Panc1 (cell line): Measurements from ENCODE around the gene ACOXL. TPM values are rescaled to one million over a fixed set of nuclear protein-coding genes. Genes with fewer than 3 reads are reported as not detected.

ENCODE experiments used
- ATAC-seq: fragments of 200-7000 bp; cut with Tn5 transposase; 2 replicates; pipeline ENCODE4 v1.9.1; 2020; ENCODE audit warnings: mild to moderate bottlenecking, moderate library complexity
- BruUV-seq: library from RNA; stranded (reverse); fragments of 400-500 nt; replicated peaks from 2 replicates; lab custom pipeline; 2021; lab: Mats Ljungman, UMichigan
- CTCF ChIA-PET: fragments of 300-600 bp; sonication (Branson Sonifier 250); formaldehyde crosslinking; loops from one replicate; lab custom pipeline; 2022; ENCODE audit warnings: antibody characterized with exemption; lab: Charles Lee
- POLR2A ChIA-PET: fragments of 300-600 bp; sonication (Branson Sonifier 250); formaldehyde crosslinking; loops from one replicate; lab custom pipeline; 2022; ENCODE audit warnings: antibody characterized with exemption; lab: Charles Lee
- DNase-seq: peaks from one replicate; pipeline ENCODE4 v3.0.0-alpha.2; 2010; ENCODE audit warnings: low read depth, low spot score
- H3K27ac ChIP-seq: 2 replicates; pipeline ENCODE4 v1.5.1; 2011; ENCODE audit warnings: mild to moderate bottlenecking, low read length, inconsistent platforms
- H3K27me3 ChIP-seq: fragments of 200-500 bp; sonication (Bioruptor generic); 2 replicates; pipeline ENCODE4 v1.6.0; 2014; ENCODE audit warnings: low read length, inconsistent platforms; ENCODE audit not compliant: control insufficient read depth, insufficient read depth
- H3K36me3 ChIP-seq: fragments of 200-500 bp; sonication (Bioruptor generic); 2 replicates; pipeline ENCODE4 v1.5.1; 2014; ENCODE audit warnings: inconsistent platforms, mild to moderate bottlenecking, low read length, moderate library complexity; ENCODE audit not compliant: control insufficient read depth, insufficient read depth
- H3K4me1 ChIP-seq: 2 replicates; pipeline ENCODE4 v1.5.1; 2011; ENCODE audit warnings: inconsistent platforms, mild to moderate bottlenecking, low read length, moderate library complexity; ENCODE audit not compliant: control insufficient read depth, insufficient read depth
- H3K4me3 ChIP-seq, 2 experiments: 2 replicates each; pipeline ENCODE4 v1.5.1; 2011 to 2012; ENCODE audit warnings: low read depth in 2 of 2, low read length in 2 of 2, mild to moderate bottlenecking in 2 of 2, inconsistent platforms in 1 of 2, moderate library complexity in 1 of 2
- H3K9me3 ChIP-seq: fragments of 200-500 bp; sonication (Bioruptor generic); 2 replicates; pipeline ENCODE4 v1.5.1; 2014; ENCODE audit warnings: low read depth, mild to moderate bottlenecking, inconsistent platforms, low read length, moderate library complexity; ENCODE audit not compliant: control insufficient read depth, insufficient read depth
- POLR2AphosphoS5 ChIP-seq: IDR thresholded peaks from 2 replicates; pipeline ENCODE4 v1.6.1; 2012; ENCODE audit warnings: mild to moderate bottlenecking, low read depth, low read length, moderate library complexity
- SIN3A ChIP-seq: IDR thresholded peaks from 2 replicates; pipeline ENCODE4 v1.6.1; 2012; ENCODE audit warnings: low read depth, mild to moderate bottlenecking, low read length, moderate library complexity, borderline replicate concordance; ENCODE audit not compliant: insufficient read depth
- TCF7L2 ChIP-seq: IDR thresholded peaks from 2 replicates; pipeline ENCODE4 v1.6.1; 2011; ENCODE audit warnings: mild to moderate bottlenecking, low read depth, low read length, inconsistent platforms
- in situ Hi-C: cut with HindIII; loops from 2 replicates; pipeline ENCODE4 v1.10.0; 2016; ENCODE audit warnings: low sequenced_read_pairs, low pct_unique_long_range_greater_than_20kb
- intact Hi-C: fragments of 100-400 bp; cut with micrococcal nuclease; formaldehyde crosslinking; loops from one replicate; pipeline ENCODE4 v1.10.0; 2022; ENCODE audit not compliant: unreplicated experiment
- total RNA-seq: library from RNA; stranded (reverse); gene quantifications from one replicate; pipeline ENCODE4 v1.2.1, GENCODE V29; 2021; ENCODE audit not compliant: unreplicated experiment
- TF ChIP-seq, protein P1 (sequence below): fragments of 450-650 bp; IDR thresholded peaks from 2 replicates; pipeline ENCODE4 v1.5.1; 2017; ENCODE audit warnings: mild to moderate bottlenecking
- TF ChIP-seq, protein P2 (sequence below), 2 experiments: IDR thresholded peaks; 2 replicates each; pipeline ENCODE4 v1.6.1; 2011 to 2012; ENCODE audit warnings: low read depth in 2 of 2, control low read depth in 1 of 2, low read length in 1 of 2, mild to moderate bottlenecking in 1 of 2, moderate library complexity in 1 of 2; ENCODE audit not compliant: insufficient read depth in 1 of 2

ACOXL gene
- total RNA-seq, 1 experiment from 2014 or later = 4.9 TPM

DNA sequence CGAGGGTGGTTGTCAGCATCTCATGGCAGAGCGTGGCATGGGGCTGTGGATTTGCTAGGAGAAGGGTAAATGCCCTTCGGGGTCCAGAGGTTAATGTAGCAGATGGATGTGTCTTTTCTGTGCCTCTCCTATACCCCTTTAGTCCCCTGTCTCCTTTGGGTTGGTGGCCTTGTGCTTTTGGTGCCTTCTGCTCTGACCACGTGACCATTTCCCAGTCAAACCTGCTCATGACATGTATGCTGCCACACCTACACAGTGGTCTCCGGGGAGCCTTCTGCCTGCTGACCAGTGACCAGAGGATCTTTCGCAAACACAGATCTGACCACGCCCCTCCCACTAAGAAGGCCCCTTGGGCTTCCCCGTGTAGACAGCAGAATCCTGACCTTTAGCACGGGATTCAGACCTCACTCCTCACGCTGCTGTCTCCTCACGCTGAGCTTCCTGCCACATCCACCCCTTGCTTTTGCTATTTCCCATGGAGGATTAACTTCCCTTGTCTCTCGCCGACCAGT is 116.2 kb downstream of the ACOXL start:
- in situ Hi-C loops = no loop called here
- Histone ChIP-seq H3K27ac (no peak overlapping the region), H3K4me1 (no peaks in the 10 kb centered on the region), H3K4me3 (no peak overlapping the region), H3K9me3 (no peaks in the 10 kb centered on the region), H3K27me3 (no peaks in the 10 kb centered on the region), H3K36me3 (no peaks in the 10 kb centered on the region)
- TF ChIP-seq TCF7L2 = no peak
- TF ChIP-seq SIN3A = no peak
- ChIA-PET CTCF (no interaction called here), POLR2A (no interaction called here)
- BruUV-seq = no TSS peak
- DNase-seq (no peak), ATAC-seq (no peak)
- intact Hi-C loops = no loop called here

DNA sequence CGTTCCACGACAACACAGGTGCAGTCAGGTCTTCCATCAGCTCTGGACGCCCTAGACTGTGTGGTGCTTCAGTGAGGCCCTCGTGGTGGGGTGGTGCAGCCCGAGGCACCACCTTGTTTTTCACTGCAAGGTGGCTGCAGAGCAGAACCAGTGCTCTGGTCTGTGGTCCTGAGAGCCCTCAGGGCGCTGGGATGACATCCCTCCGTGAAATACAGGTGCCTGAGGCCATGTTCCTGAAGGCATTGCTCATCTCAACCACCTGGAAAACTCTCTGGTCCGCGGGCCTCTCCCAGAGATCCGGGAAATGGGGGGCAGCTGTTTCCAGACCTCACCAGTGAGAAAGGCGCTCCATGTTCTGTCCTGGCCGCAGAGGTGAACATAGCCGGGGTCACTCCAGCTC is 119.2 kb downstream of the ACOXL start:
- in situ Hi-C loops = no loop called here

More for the DNA sequence above, 119.2 kb downstream of the ACOXL start:
- ATAC-seq (no peak), DNase-seq (no peak)
- Histone ChIP-seq H3K9me3 (no peaks in the 10 kb centered on the region), H3K27me3 (no peaks in the 10 kb centered on the region), H3K4me1 (no peaks in the 10 kb centered on the region), H3K27ac (no peak overlapping the region), H3K36me3 (no peaks in the 10 kb centered on the region), H3K4me3 (no peak overlapping the region)
- ChIA-PET CTCF (no interaction called here), POLR2A (no interaction called here)
- TF ChIP-seq, protein P1, sequence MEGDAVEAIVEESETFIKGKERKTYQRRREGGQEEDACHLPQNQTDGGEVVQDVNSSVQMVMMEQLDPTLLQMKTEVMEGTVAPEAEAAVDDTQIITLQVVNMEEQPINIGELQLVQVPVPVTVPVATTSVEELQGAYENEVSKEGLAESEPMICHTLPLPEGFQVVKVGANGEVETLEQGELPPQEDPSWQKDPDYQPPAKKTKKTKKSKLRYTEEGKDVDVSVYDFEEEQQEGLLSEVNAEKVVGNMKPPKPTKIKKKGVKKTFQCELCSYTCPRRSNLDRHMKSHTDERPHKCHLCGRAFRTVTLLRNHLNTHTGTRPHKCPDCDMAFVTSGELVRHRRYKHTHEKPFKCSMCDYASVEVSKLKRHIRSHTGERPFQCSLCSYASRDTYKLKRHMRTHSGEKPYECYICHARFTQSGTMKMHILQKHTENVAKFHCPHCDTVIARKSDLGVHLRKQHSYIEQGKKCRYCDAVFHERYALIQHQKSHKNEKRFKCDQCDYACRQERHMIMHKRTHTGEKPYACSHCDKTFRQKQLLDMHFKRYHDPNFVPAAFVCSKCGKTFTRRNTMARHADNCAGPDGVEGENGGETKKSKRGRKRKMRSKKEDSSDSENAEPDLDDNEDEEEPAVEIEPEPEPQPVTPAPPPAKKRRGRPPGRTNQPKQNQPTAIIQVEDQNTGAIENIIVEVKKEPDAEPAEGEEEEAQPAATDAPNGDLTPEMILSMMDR = no peak
- TF ChIP-seq, protein P2, sequence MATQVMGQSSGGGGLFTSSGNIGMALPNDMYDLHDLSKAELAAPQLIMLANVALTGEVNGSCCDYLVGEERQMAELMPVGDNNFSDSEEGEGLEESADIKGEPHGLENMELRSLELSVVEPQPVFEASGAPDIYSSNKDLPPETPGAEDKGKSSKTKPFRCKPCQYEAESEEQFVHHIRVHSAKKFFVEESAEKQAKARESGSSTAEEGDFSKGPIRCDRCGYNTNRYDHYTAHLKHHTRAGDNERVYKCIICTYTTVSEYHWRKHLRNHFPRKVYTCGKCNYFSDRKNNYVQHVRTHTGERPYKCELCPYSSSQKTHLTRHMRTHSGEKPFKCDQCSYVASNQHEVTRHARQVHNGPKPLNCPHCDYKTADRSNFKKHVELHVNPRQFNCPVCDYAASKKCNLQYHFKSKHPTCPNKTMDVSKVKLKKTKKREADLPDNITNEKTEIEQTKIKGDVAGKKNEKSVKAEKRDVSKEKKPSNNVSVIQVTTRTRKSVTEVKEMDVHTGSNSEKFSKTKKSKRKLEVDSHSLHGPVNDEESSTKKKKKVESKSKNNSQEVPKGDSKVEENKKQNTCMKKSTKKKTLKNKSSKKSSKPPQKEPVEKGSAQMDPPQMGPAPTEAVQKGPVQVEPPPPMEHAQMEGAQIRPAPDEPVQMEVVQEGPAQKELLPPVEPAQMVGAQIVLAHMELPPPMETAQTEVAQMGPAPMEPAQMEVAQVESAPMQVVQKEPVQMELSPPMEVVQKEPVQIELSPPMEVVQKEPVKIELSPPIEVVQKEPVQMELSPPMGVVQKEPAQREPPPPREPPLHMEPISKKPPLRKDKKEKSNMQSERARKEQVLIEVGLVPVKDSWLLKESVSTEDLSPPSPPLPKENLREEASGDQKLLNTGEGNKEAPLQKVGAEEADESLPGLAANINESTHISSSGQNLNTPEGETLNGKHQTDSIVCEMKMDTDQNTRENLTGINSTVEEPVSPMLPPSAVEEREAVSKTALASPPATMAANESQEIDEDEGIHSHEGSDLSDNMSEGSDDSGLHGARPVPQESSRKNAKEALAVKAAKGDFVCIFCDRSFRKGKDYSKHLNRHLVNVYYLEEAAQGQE (IDR thresholded peaks at IDR 0.05; ENCODE audit: insufficient read depth in 1 of 2, low read depth in 2 of 2, low read length in 1 of 2) = no peak
- TF ChIP-seq POLR2AphosphoS5 (no peak), SIN3A (no peak), TCF7L2 (no peak)
- intact Hi-C loops = no loop called here
- BruUV-seq = no TSS peak
